Measurements from ENCODE around the gene ARRB2.
"Not testable (repeated sequence)": the region's sequence is repeated elsewhere in the genome, so short reads cannot be mapped to it uniquely, and the experiment has no call there.

The ARRB2 gene

GRCh38 chr17:4703330-4703691, 7.1 kb upstream of the ARRB2 start:
- DNase-seq, result no peak

GRCh38 chr17:4704574-4704907, 5.9 kb upstream of the ARRB2 start:
- not testable (repeated sequence) for DNase-seq

- no peak for DNase-seq
Observed at GRCh38 chr17:4704991-4705390, 5.4 kb upstream of the ARRB2 start.

- no peak for DNase-seq
Observed at GRCh38 chr17:4706121-4706520, 4.3 kb upstream of the ARRB2 start.

- DNase-seq, result no peak
Observed at GRCh38 chr17:4708436-4708835, 2.0 kb upstream of the ARRB2 start.

- no peak for DNase-seq
Observed at GRCh38 chr17:4710693-4711634, 532 bp downstream of the ARRB2 start.

- DNase-seq, result no peak
Observed at GRCh38 chr17:4711661-4712181, 1.3 kb downstream of the ARRB2 start.

GRCh38 chr17:4712526-4712925, 2.1 kb downstream of the ARRB2 start:
- DNase-seq, result no peak

GRCh38 chr17:4714340-4715062, 4.1 kb downstream of the ARRB2 start:
- not testable (repeated sequence) for DNase-seq

GRCh38 chr17:4715063-4715744, 4.8 kb downstream of the ARRB2 start:
- no peak for DNase-seq

- DNase-seq, result no peak
Observed at GRCh38 chr17:4716081-4716480, 5.6 kb downstream of the ARRB2 start.

- DNase-seq, result no peak
Observed at GRCh38 chr17:4717791-4718190, 7.4 kb downstream of the ARRB2 start.

- no peak for DNase-seq
Observed at GRCh38 chr17:4718276-4718675, 7.8 kb downstream of the ARRB2 start.

- no peak for DNase-seq
Observed at GRCh38 chr17:4719146-4719545, 8.7 kb downstream of the ARRB2 start.

- DNase-seq, result no peak
Observed at GRCh38 chr17:4719684-4720221, 9.3 kb downstream of the ARRB2 start.

GRCh38 chr17:4720787-4721186, 10.4 kb downstream of the ARRB2 start:
- DNase-seq, result no peak

GRCh38 chr17:4721203-4722135, 11.0 kb downstream of the ARRB2 start:
- peak; percentile 83 for DNase-seq

GRCh38 chr17:4722678-4723240, 12.3 kb downstream of the ARRB2 start:
- no peak for DNase-seq

- no peak for DNase-seq
Observed at GRCh38 chr17:4724650-4725049, 14.2 kb downstream of the ARRB2 start.

GRCh38 chr17:4725646-4726310, 15.3 kb downstream of the ARRB2 start:
- no peak for DNase-seq

GRCh38 chr17:4728124-4728523, 17.7 kb downstream of the ARRB2 start:
- no peak for DNase-seq

Measured in kidney glomerular epithelial cell (primary cell).